T-helper 2 cell treated with Interferon-gamma antibody and Interleukin-4, amounts not matched to agents 5 μg/mL and 100 μg/mL, for 36 hours (primary cell): ENCODE results near the gene PTPN1.

ENCODE experiments used
- DNase-seq: peaks from one replicate; pipeline ENCODE4 v3.0.0; 2021; ENCODE audit warnings: low spot score
- H3K27ac Mint-ChIP-seq: one replicate; pipeline ENCODE4 v1.8.0; 2021; ENCODE audit warnings: mild to moderate bottlenecking, mixed read lengths
- H3K27me3 Mint-ChIP-seq: one replicate; pipeline ENCODE4 v1.8.0; 2021; ENCODE audit warnings: low read depth, mixed read lengths
- H3K36me3 Mint-ChIP-seq: one replicate; pipeline ENCODE4 v1.8.0; 2021; ENCODE audit warnings: low read depth, mixed read lengths
- H3K4me1 Mint-ChIP-seq: one replicate; pipeline ENCODE4 v1.8.0; 2021; ENCODE audit warnings: low read depth, mixed read lengths
- H3K4me3 Mint-ChIP-seq: one replicate; pipeline ENCODE4 v1.8.0; 2022; ENCODE audit warnings: mild to moderate bottlenecking, moderate library complexity, mixed read lengths
- H3K9me3 Mint-ChIP-seq: one replicate; pipeline ENCODE4 v1.8.0; 2021; ENCODE audit warnings: mixed read lengths

The PTPN1 gene

GRCh38 chr20:50569864-50570836 lies 60.0 kb downstream of the PTPN1 start:
- peaks cover 63% of the 10 kb centered on the region for H3K36me3 Mint-ChIP-seq
- H3K27ac Mint-ChIP-seq = peak overlapping the region; percentile 83
- H3K4me1 Mint-ChIP-seq = peaks cover 50% of the 10 kb centered on the region
- no peaks in the 10 kb centered on the region for H3K9me3 Mint-ChIP-seq
- DNase-seq = peak; percentile 58
- peak overlapping the region; percentile 64 for H3K4me3 Mint-ChIP-seq
- H3K27me3 Mint-ChIP-seq = no peaks in the 10 kb centered on the region

GRCh38 chr20:50571466-50571865 lies 61.3 kb downstream of the PTPN1 start:
- Mint-ChIP-seq H3K27me3 (no peaks in the 10 kb centered on the region), H3K4me1 (peaks cover 50% of the 10 kb centered on the region), H3K36me3 (peaks cover 63% of the 10 kb centered on the region), H3K4me3 (no peak overlapping the region), H3K9me3 (no peaks in the 10 kb centered on the region), H3K27ac (no peak overlapping the region)
- DNase-seq = no peak

DNA sequence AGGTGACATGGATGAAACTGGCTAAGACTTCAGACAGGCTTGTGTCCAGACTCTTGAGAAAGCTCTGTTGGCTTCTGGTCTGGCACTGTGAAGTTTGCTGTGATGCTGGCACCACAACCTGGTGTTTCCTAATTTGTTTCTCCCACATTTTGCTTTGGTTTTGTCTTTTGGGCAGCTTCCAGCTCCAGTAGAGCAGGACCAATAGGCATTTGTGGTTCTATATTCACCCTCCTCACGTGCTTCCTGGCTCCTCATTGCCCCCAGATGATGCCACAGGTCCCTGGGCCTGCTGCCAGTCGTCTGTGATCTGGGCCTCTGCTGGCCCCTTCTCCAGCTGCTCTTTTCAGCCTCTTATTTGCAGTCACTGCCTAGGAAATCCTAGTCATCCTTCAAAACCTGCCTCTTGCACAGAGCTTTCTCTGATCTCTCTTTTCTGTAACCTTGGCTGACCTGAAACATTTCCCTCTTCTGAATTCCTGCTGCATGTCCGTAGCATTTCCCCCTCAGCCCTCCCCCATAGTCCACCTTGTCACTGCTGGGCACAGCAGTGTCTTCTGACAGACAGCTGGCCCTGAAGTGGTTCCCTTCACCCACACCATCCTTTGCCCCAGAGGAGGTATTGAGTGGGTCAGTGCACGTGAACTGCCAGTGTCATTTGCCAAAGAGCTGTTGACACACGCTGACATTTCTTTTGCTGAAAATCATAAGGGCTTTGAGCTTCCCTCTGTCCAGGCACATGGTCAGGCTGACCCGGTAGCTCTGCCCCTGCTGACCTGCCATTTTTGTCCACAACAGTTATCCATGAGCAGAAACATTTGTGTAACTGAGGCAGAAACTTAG lies 63.0 kb downstream of the PTPN1 start:
- Mint-ChIP-seq H3K27me3 (no peaks in the 10 kb centered on the region), H3K9me3 (no peaks in the 10 kb centered on the region), H3K4me3 (no peak overlapping the region), H3K27ac (peak overlapping the region; percentile 1), H3K4me1 (peaks cover 42% of the 10 kb centered on the region), H3K36me3 (peaks cover 60% of the 10 kb centered on the region)
- DNase-seq = no peak

- H3K9me3 Mint-ChIP-seq = no peaks in the 10 kb centered on the region
- H3K27me3 Mint-ChIP-seq = no peaks in the 10 kb centered on the region
- H3K36me3 Mint-ChIP-seq = peaks cover 59% of the 10 kb centered on the region
- no peak overlapping the region for H3K27ac Mint-ChIP-seq
- no peak for DNase-seq
- no peak overlapping the region for H3K4me3 Mint-ChIP-seq
- peaks cover 34% of the 10 kb centered on the region for H3K4me1 Mint-ChIP-seq
Observed at GRCh38 chr20:50574108-50574507, 63.9 kb downstream of the PTPN1 start.

DNA sequence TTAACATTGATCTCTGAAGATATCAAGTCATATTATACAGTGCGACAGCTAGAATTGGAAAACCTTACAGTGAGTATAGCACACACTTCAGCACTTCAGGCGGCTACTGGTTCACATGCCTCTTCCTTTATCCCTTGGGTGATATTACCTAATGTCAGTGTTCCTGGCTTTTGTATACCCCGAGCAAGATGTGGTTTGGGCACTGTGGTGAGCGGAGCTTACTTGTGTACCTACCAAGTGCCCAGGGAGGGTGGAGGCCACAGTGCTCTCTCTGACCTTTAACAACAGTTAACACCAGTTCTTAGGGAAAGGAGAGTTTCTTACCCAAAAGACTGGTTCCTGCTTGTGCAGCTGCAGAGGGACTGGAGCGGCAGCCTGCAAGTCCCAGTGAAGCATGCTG lies 64.4 kb downstream of the PTPN1 start:
- H3K4me3 Mint-ChIP-seq = no peak overlapping the region
- no peaks in the 10 kb centered on the region for H3K9me3 Mint-ChIP-seq
- DNase-seq = no peak
- peak overlapping the region; percentile 9 for H3K27ac Mint-ChIP-seq
- H3K27me3 Mint-ChIP-seq = no peaks in the 10 kb centered on the region
- H3K4me1 Mint-ChIP-seq = peaks cover 29% of the 10 kb centered on the region
- peaks cover 59% of the 10 kb centered on the region for H3K36me3 Mint-ChIP-seq

DNA sequence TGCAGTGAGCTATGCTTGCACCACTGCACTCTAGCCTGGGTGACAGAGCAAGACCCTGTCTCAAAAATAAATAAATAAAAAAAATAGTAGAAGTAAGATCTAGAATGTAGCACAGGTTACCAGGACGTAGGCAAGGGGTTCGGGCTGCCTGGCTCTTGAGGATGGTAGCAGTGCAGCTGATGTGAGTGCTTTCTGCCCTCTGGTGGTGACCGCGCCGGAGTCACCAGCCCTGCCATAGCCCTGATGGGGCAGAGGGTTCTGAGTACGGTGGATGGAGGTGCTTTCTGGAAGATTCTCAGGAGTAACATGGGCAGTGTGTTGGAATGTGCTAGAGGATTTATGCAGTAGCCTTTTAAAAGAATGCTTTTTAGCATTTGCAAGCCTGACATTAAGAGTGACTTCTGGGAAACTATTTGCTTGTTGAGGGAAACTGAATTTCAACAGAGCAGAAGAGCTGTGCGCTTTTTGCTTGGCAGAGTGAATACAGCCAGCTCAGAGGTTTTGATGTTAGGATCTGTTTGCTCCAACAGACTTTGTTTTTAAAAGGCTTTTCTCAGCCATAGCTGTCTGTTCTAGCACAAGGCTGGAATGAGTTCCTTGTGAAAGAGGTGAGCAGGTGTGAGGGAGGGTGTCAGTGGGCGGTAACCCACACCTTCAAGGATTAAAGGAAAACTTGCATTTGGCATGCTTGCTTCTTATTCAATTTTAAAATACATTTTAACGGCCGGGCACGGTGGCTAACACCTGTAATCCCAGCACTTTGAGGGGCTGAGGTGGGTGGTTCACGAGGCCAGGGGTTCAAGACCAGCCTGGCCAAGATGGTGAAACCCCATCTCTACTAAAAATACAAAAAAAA lies 65.9 kb downstream of the PTPN1 start:
- Mint-ChIP-seq H3K4me1 (peaks cover 19% of the 10 kb centered on the region), H3K27ac (no peak overlapping the region), H3K27me3 (no peaks in the 10 kb centered on the region), H3K4me3 (no peak overlapping the region), H3K36me3 (peaks cover 67% of the 10 kb centered on the region), H3K9me3 (no peaks in the 10 kb centered on the region)
- peak; percentile 53 for DNase-seq

DNA sequence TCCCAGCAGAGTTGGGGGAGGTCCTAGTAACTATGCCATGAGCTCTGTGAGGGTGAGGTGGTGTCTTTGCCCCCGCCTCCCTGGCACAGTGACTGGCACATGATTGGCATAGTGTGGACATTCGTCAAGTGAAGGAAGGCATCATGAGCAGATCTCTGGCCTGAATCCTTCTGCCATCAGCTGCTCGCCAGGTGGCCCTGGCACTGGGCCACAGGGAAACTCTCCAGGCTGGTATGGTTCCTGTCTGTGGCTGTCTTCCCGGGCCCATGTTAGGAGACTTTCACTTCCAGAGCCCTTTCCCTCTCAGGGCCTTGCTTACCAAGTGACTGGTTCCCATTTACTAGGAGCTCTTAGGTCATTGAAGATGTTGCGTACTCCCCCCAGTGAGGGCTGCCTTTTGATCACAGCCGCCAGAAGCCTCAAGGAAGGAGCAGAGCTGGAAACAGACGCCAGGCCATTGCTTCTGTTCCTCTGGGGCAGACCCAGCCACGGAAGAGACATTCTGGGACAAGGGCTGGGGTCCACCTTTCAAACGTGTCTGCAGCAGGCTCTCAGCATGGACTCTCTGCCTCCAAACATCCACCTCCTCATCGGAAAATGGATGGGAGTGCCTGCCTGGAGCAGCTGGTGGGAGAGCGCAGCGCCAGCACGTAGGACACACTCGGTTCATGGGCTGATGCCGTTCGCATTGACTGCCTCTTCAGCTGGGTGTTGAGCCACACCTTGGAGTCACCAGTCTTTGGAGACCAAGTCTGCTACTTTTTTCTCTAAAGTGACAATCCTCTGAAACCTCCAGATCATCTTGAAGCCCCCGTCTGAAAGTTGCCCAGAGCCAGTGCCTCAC lies 67.2 kb downstream of the PTPN1 start:
- Mint-ChIP-seq H3K27me3 (no peaks in the 10 kb centered on the region), H3K9me3 (no peaks in the 10 kb centered on the region), H3K4me3 (no peak overlapping the region), H3K36me3 (peaks cover 62% of the 10 kb centered on the region), H3K27ac (no peak overlapping the region), H3K4me1 (peaks cover 16% of the 10 kb centered on the region)
- no peak for DNase-seq

DNA sequence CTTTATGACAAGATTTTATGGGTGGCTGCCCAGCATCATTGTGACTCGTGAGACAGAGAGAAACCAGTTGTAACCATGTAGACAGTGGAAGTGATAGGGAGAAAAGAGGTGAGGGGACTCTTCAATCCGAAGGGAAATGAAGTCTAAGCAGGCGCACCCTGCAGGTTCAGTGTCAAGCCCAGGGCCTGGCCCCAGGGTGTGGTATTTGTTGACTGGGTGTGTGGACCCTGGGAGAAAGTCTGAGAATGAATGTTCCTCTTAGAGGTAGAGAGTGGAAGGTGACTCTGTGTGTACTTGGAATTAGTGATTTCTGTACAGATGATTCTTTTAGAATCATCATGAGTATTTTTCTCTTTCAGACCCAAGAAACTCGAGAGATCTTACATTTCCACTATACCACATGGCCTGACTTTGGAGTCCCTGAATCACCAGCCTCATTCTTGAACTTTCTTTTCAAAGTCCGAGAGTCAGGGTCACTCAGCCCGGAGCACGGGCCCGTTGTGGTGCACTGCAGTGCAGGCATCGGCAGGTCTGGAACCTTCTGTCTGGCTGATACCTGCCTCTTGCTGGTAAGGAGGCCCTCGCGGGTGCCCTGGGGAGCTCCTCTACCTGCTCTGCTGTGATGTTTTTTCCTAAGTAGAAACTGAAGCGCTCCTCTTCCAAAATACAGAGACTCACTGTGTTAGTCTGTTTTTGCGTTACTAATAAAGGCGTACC lies 68.0 kb downstream of the PTPN1 start:
- Mint-ChIP-seq H3K4me1 (peaks cover 11% of the 10 kb centered on the region), H3K36me3 (peaks cover 63% of the 10 kb centered on the region), H3K27me3 (no peaks in the 10 kb centered on the region), H3K4me3 (no peak overlapping the region), H3K9me3 (no peaks in the 10 kb centered on the region), H3K27ac (no peak overlapping the region)
- DNase-seq = no peak

DNA sequence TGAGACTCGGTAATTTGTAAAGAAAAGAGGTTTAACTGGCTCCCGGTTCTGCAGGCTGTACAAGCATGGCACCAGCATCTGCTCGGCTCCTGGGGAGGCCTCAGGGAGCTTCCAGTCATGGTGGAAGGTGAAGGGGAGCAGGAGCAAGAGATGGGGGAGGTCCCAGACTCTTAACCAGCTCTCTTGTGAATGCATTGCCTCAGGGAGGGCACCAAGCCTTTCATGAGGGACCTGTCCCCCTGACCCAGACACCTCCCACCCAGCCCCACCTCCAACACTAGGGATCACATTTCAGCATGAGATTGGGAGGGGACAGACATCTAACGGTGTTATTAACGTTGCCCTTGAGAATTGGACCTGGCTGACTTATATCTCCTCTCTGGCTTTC lies 68.6 kb downstream of the PTPN1 start:
- H3K9me3 Mint-ChIP-seq = no peaks in the 10 kb centered on the region
- no peak overlapping the region for H3K4me3 Mint-ChIP-seq
- H3K4me1 Mint-ChIP-seq = peaks cover 10% of the 10 kb centered on the region
- H3K27me3 Mint-ChIP-seq = no peaks in the 10 kb centered on the region
- H3K27ac Mint-ChIP-seq = no peak overlapping the region
- H3K36me3 Mint-ChIP-seq = peaks cover 64% of the 10 kb centered on the region
- no peak for DNase-seq

- peaks cover 60% of the 10 kb centered on the region for H3K36me3 Mint-ChIP-seq
Observed at GRCh38 chr20:50579511-50579910, 69.3 kb downstream of the PTPN1 start.

DNA sequence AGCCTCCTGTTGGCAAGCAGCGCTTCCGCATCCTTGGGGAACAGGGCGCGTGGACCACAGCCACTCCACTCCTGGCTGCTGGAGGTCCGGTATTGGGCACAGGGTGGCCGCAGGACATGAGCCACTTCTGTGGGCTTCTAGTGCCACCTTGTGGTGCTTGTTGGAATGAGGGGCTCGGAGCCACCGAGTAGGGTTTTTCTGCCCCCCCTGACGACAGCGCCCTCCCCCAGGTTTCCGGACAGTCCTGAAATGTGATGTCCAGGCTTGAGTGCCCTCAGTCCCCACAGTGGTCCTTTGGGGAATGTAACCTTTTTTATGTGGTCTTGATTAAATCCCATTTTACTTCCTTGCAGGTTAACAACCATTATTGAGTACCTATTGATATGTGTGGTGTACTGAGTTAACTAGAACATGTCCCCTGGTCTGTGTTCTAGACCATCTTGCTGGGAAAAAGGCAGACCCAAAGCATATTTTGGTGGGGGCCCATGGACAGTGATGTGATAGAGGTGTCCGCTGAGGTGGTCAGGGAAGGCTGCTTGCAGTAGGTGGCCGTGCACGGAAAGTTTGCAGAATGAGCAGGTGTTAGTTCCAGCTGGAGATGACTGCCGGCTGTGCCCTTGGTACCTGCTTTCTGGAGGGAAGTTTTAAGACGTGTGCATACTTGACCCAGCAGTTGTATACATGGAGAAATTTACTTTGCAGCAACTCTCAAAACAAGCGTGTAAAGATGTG lies 70.0 kb downstream of the PTPN1 start:
- no peaks in the 10 kb centered on the region for H3K27me3 Mint-ChIP-seq
- H3K36me3 Mint-ChIP-seq = peaks cover 59% of the 10 kb centered on the region
- H3K27ac Mint-ChIP-seq = no peak overlapping the region
- no peak overlapping the region for H3K4me3 Mint-ChIP-seq
- peak; percentile 24 for DNase-seq
- no peaks in the 10 kb centered on the region for H3K9me3 Mint-ChIP-seq
- peaks cover 3% of the 10 kb centered on the region for H3K4me1 Mint-ChIP-seq

More at GRCh38 chr20:50579511-50579910, 69.3 kb downstream of the PTPN1 start:
- H3K27ac Mint-ChIP-seq = no peak overlapping the region
- no peak for DNase-seq
- no peak overlapping the region for H3K4me3 Mint-ChIP-seq
- no peaks in the 10 kb centered on the region for H3K9me3 Mint-ChIP-seq
- H3K27me3 Mint-ChIP-seq = no peaks in the 10 kb centered on the region
- peaks cover 8% of the 10 kb centered on the region for H3K4me1 Mint-ChIP-seq
